Bronchial smooth muscle cell (primary cell): ENCODE measurements around the gene STAT5B. TPM values are rescaled to one million over a fixed set of nuclear protein-coding genes. Genes with fewer than 3 reads are reported as not detected.

Experiments used
- total RNA-seq: library from RNA; depleted of rRNA; stranded (reverse); fragments of >200 nt; gene quantifications from 2 replicates; pipeline ENCODE4 v1.2.1, GENCODE V29; 2014

STAT5B gene
- 14.0 and 16.8 TPM in 2 replicates for total RNA-seq

GRCh38 chr17:42276359-42276608, at the start of gene STAT5B:
Gene STAT5B, minus strand, starts transcription at chr17:42276391. Its CDS starts 44,264 bp downstream, at chr17:42232127.

DNA sequence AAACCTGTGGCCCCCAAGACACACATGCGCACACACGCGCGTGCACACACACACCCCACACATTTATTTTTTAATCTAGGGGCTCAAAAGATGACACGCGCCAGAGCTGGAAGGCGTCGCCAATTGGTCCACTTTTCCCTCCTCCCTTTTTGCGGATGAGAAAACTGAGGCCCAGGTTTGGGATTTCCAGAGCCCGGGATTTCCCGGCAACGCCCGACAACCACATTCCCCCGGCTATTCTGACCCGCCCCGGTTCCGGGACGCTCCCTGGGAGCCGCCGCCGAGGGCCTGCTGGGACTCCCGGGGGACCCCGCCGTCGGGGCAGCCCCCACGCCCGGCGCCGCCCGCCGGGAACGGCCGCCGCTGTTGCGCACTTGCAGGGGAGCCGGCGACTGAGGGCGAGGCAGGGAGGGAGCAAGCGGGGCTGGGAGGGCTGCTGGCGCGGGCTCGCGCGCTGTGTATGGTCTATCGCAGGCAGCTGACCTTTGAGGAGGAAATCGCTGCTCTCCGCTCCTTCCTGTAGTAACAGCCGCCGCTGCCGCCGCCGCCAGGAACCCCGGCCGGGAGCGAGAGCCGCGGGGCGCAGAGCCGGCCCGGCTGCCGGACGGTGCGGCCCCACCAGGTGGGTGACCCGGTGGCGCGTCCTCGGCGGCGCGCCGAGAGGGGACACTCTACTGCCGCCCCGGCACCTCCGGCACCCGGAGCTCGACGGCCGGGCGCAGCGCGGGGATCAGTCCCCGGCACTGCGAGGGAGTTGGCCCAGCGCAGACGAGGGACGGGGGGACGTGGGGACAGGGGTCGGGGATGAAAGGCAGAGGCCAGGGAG, 12.0 kb upstream of the STAT5B start, which contains the start of gene STAT5A:
Gene STAT5A (plus strand): TSS at position 522 of the 826 bp plus-strand sequence. CDS start 914 bp downstream, outside the sequence.

GRCh38 chr17:42193969-42194899, 82.0 kb downstream of the STAT5B start, which contains the start of gene GHDC:
Gene GHDC, minus strand, starts transcription at chr17:42194494. Its CDS starts 913 bp downstream, at chr17:42193581.

DNA sequence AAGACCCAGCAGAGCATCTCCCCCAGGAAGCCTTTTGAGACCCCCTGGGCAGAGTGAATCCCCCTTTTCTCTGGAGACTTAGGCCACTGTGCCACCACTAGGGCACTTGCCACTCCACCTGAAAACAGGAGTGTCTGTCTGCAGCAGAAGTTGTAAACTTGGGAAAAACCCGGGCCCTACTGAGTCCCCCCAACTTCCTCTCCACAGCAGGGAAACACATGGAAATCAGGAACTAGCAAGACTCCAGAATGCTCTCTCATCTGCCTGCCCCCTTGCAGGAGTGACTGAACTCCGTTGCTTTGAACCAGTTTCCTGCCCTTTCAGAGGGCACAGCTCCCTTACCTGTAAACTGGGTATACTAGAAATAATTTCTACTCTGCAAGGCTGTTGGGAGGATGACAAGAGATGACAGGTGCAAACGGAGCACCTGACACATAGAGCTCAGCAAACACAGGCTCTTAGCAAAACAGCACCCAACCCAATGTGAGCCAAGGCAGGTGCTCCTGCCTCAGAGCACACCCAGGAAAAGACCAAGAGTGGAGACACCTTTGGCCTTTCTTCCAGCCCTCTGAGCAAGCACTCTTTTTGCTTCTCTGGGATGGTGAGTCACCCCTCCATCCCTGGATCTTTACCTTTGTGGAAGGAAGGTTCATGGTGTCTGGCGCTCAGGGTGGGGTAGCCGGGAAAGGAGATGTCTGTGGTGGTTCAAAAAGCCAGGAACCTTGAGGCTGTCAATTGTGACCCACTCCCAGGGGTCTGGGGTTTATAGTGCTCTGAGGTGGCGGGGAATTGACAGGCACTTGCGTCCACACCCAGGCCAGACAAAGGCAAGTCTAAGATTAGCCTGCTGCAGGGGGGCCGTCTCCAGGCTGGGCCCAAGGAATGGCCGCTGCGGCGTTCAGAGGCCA, 91.2 kb downstream of the STAT5B start, which contains the start of gene HCRT:
Gene HCRT (minus strand): TSS at position 740 of the 908 bp plus-strand sequence. CDS start 87 bp downstream, at position 653.

GRCh38 chr17:42180922-42181850, 95.0 kb downstream of the STAT5B start, which contains the start of gene KCNH4:
Gene KCNH4, minus strand, starts transcription at chr17:42181142. Its CDS starts 197 bp downstream, at chr17:42180945.

Other genes with a start within 250 kb of the STAT5B start
- gene C17orf113, start 225.8 kb downstream of the STAT5B start, total RNA-seq, result 0.32 and 0.34 TPM in 2 replicates
- gene ZNF385C, start 177.9 kb downstream of the STAT5B start, total RNA-seq, result not detected in 2 replicates
- 9.1 and 14.7 TPM in 2 replicates for gene DHX58, start 163.7 kb downstream of the STAT5B start, total RNA-seq
- 4.7 and 5.6 TPM in 2 replicates for gene KAT2A, start 155.0 kb downstream of the STAT5B start, total RNA-seq
- gene HSPB9, start 153.6 kb downstream of the STAT5B start, total RNA-seq, result not detected in 2 replicates
- 37.4 and 41.7 TPM in 2 replicates for gene RAB5C, start 121.4 kb downstream of the STAT5B start, total RNA-seq
- gene KCNH4, start 95.2 kb downstream of the STAT5B start, total RNA-seq, result not detected in 2 replicates
- gene HCRT, start 90.9 kb downstream of the STAT5B start, total RNA-seq, result not detected in 2 replicates
- 4.1 and 13.2 TPM in 2 replicates for gene GHDC, start 81.9 kb downstream of the STAT5B start, total RNA-seq
- 21.1 and 35.6 TPM in 2 replicates for gene STAT5A, start 12.1 kb upstream of the STAT5B start, total RNA-seq
- 70.4 and 73.1 TPM in 2 replicates for gene STAT3, start 112.1 kb upstream of the STAT5B start, total RNA-seq
- gene CAVIN1, start 146.9 kb upstream of the STAT5B start, total RNA-seq, result 463 and 467 TPM in 2 replicates
- 59.4 and 63.2 TPM in 2 replicates for gene ATP6V0A1, start 182.5 kb upstream of the STAT5B start, total RNA-seq